Esophagus squamous epithelium (tissue), 5 donors: ENCODE measurements around the gene GPRIN2. TPM values are rescaled to one million over a fixed set of nuclear protein-coding genes. Genes with fewer than 3 reads are reported as not detected.
"Not testable (repeated sequence)": the region's sequence is repeated elsewhere in the genome, so short reads cannot be mapped to it uniquely, and the experiment has no call there.

Source experiments
- DNase-seq: peaks from one replicate; lab custom pipeline; 2025; lab: John Stamatoyannopoulos, UW
- H3K27ac ChIP-seq, 4 donors: fragments of 200-600 bp; sonication (generic); one replicate each; pipeline ENCODE4 v1.5.1; 2016 to 2019; ENCODE audit warnings: mild to moderate bottlenecking in 1 of 4
- H3K27me3 ChIP-seq, 4 donors: fragments of 200-600 bp; sonication (generic); 1 replicate in 3 of 4; 2 replicates in 1 of 4; pipeline versions ENCODE4 v1.5.1 to v1.6.0; 2017 to 2021; ENCODE audit warnings: antibody characterized with exemption in 1 of 4
- H3K36me3 ChIP-seq, 3 donors: fragments of 200-600 bp; sonication (generic); one replicate each; pipeline ENCODE4 v1.5.1; 2016 to 2019
- H3K4me1 ChIP-seq, 3 donors: fragments of 200-600 bp; sonication (generic); one replicate each; pipeline ENCODE4 v1.5.1; 2017 to 2019
- H3K4me3 ChIP-seq, 4 donors: fragments of 200-600 bp; sonication (generic); 1 replicate in 3 of 4; 2 replicates in 1 of 4; pipeline ENCODE4 v1.5.1; 2016 to 2019; ENCODE audit warnings: mild to moderate bottlenecking in 2 of 4, moderate library complexity in 1 of 4
- H3K9me3 ChIP-seq, 3 donors: fragments of 200-600 bp; sonication (generic); one replicate each; pipeline ENCODE4 v1.5.1; 2016 to 2019
- POLR2A ChIP-seq, 4 donors: fragments of 450-650 bp; IDR thresholded peaks; one replicate each; pipeline ENCODE4 v1.6.1; 2017; ENCODE audit warnings: antibody characterized with exemption in 4 of 4, mild to moderate bottlenecking in 4 of 4, moderate library complexity in 3 of 4
- WGBS, 2 donors: methylation state at CpG; one replicate each; pipeline ENCODE4 v1.1.5; 2018; 5-methylcytosine and 5-hydroxymethylcytosine counted together
- intact Hi-C: fragments of 100-400 bp; cut with DNase I; formaldehyde crosslinking; loops from one replicate; pipeline ENCODE4 v1.15.0; 2022
- total RNA-seq, 4 donors: library from RNA; depleted of rRNA; stranded (reverse); fragments of >200 nt; gene quantifications; one replicate each; pipeline ENCODE4 v1.1.0, GENCODE V29; 2016
- TF ChIP-seq, protein P1 (sequence below), 6 experiments: fragments of 450-650 bp in 4 of 6; fragments of 200-600 bp in 2 of 6; sonication (generic) in 2 of 6; IDR thresholded peaks; one replicate each; pipeline ENCODE4 v1.5.1; 2016 to 2019; ENCODE audit warnings: antibody characterized with exemption in 6 of 6, mild to moderate bottlenecking in 4 of 6, moderate library complexity in 4 of 6
- donor health status: DM: yes; HTN: yes; CAD: no.

The GPRIN2 gene
- total RNA-seq, 4 donors from 2014 or later: 7.6 to 8.3 (median 8.1) TPM

DNA sequence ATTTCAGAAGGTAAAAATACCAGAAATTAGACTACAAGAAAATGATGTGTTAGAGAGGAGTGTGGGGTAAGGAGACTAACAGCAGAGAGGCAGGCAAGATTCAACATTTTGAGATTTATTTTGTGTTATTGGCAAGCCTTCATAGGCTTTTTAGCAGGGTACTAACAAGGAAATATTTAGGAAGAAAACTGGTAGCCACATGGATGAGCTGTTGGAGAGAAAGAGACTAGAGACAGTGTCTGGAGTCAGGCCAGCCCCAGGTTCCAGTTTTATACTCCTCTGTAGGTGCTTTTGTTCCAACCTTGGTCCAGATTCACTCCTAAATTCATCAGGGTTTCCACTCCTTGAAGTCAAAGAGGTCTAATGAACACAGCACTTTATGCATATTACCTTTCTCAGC lies 41.1 kb downstream of the GPRIN2 start:
- no peak for DNase-seq
- TF ChIP-seq, protein P1, sequence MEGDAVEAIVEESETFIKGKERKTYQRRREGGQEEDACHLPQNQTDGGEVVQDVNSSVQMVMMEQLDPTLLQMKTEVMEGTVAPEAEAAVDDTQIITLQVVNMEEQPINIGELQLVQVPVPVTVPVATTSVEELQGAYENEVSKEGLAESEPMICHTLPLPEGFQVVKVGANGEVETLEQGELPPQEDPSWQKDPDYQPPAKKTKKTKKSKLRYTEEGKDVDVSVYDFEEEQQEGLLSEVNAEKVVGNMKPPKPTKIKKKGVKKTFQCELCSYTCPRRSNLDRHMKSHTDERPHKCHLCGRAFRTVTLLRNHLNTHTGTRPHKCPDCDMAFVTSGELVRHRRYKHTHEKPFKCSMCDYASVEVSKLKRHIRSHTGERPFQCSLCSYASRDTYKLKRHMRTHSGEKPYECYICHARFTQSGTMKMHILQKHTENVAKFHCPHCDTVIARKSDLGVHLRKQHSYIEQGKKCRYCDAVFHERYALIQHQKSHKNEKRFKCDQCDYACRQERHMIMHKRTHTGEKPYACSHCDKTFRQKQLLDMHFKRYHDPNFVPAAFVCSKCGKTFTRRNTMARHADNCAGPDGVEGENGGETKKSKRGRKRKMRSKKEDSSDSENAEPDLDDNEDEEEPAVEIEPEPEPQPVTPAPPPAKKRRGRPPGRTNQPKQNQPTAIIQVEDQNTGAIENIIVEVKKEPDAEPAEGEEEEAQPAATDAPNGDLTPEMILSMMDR (IDR thresholded peaks at IDR 0.05): no peak
- no peak for TF ChIP-seq POLR2A (IDR thresholded peaks at IDR 0.05)
- intact Hi-C loops: no loop called here
- no peak overlapping the region for H3K4me3 ChIP-seq
- no peaks in the 10 kb centered on the region for H3K4me1 ChIP-seq
- peaks cover 0 to 6% (median 0%) of the 10 kb centered on the region in 4 donors for H3K27me3 ChIP-seq
- H3K9me3 ChIP-seq: no peaks in the 10 kb centered on the region
- no peaks in the 10 kb centered on the region for H3K36me3 ChIP-seq
- no peak overlapping the region for H3K27ac ChIP-seq

DNA sequence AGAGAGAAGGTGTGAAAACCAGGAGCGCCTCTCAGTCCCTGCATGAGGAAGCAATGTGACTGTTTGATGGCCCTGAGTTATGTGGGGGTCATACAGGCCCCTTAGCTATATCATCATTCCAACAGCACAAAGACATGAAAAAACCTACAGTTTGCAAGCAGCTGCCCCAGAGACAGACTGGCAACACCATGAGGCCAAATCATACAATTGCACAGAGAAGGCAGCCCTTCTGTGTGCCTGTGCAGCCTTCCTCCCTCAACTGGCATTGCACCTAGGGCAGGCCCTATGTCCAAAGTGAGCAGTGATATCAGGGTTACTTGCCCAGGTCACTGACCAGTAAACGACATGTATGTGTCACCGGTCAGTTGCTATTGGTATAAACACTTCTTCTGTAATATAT lies 41.6 kb downstream of the GPRIN2 start:
- Histone ChIP-seq H3K4me3 (no peak overlapping the region), H3K4me1 (no peaks in the 10 kb centered on the region), H3K27me3 (peaks cover 0 to 6% (median 0%) of the 10 kb centered on the region in 4 donors), H3K9me3 (no peaks in the 10 kb centered on the region), H3K27ac (no peak overlapping the region), H3K36me3 (no peaks in the 10 kb centered on the region)
- DNase-seq: no peak
- 75 to 76% methylated on average over 3 of the region's 3 CpGs for WGBS, 2 donors
- intact Hi-C loops: no loop called here
- no peak for TF ChIP-seq POLR2A (IDR thresholded peaks at IDR 0.05)
- TF ChIP-seq, protein P1 (IDR thresholded peaks at IDR 0.05): no peak

DNA sequence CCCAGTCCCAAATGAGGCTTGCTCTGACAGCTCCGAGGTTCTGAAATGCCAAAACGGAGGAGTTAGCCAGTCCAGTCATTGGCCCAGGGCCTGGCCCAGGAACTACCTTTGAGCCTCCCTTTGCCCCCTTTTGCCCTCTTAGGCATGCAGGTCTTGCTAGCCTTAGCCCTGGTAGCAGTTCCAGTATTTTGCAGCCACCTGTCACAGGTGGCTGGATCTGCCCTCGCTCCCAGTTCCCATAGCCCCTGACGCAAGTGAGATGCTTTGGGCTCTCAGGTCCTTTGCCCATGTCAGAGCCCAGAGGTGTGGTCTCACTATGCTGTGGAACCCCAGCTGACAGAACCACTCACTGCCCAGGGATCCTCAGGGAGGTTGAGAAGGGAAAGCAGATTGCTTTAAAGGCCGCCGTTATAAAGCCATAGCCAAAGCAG lies 42.0 kb downstream of the GPRIN2 start:
- peaks cover 0 to 6% (median 0%) of the 10 kb centered on the region in 4 donors for H3K27me3 ChIP-seq
- H3K4me3 ChIP-seq: no peak overlapping the region
- H3K9me3 ChIP-seq: no peaks in the 10 kb centered on the region
- DNase-seq: no peak
- no peak for TF ChIP-seq POLR2A (IDR thresholded peaks at IDR 0.05)
- TF ChIP-seq, protein P1 (IDR thresholded peaks at IDR 0.05): no peak
- WGBS, 2 donors: 72 to 76% methylated on average over 6 of the region's 6 CpGs
- intact Hi-C loops: no loop called here
- no peak overlapping the region for H3K27ac ChIP-seq
- no peaks in the 10 kb centered on the region for H3K36me3 ChIP-seq
- no peaks in the 10 kb centered on the region for H3K4me1 ChIP-seq

DNA sequence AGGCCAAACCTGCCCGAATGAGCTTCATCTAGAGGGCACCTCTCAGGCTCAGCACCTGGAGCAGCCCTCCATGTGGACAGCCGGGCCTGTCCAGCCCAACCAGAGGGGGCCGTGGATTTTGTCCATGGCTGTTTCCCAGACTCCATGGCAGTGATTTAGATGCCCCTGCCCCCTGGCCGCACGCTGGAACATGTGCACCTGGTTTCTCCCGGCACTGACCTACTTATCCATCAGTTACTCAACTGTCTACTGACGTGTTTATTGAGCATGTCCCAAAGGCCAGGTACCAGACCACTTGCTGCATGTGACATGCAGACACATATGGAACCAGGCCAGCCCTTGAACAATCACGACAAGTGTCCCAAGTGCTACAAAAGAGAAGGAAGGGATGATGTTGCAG lies 43.1 kb downstream of the GPRIN2 start:
- DNase-seq, H3K9me3 ChIP-seq, H3K36me3 ChIP-seq, H3K27me3 ChIP-seq, H3K4me1 ChIP-seq, H3K4me3 ChIP-seq, intact Hi-C loops, H3K27ac ChIP-seq: not testable (repeated sequence)
- no CpG with 5 or more reads among the region's 8 CpGs for WGBS, 2 donors

DNA sequence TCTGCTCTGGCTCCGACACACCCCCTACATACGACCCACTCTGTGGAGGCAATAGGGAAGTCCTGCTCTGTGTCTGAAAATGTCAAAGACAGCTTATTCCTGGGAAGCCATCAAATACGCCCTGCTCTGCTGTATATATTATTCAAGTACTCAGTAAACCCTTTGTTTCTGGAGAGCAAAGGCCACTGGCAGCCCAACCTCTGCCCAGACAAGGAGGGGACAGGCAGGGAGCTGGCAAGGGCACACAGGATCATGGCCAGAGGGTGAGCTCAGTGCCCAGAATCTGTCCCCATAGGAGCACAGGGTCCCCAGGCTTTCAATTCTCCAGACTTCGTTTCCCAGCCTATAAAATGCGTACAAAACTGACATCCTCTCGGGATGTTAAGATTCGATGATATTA lies 43.7 kb downstream of the GPRIN2 start:
- H3K27ac ChIP-seq, H3K27me3 ChIP-seq, H3K4me1 ChIP-seq, H3K4me3 ChIP-seq, DNase-seq, H3K36me3 ChIP-seq, intact Hi-C loops, H3K9me3 ChIP-seq: not testable (repeated sequence)
- WGBS, 2 donors: no CpG with 5 or more reads among the region's 7 CpGs

DNA sequence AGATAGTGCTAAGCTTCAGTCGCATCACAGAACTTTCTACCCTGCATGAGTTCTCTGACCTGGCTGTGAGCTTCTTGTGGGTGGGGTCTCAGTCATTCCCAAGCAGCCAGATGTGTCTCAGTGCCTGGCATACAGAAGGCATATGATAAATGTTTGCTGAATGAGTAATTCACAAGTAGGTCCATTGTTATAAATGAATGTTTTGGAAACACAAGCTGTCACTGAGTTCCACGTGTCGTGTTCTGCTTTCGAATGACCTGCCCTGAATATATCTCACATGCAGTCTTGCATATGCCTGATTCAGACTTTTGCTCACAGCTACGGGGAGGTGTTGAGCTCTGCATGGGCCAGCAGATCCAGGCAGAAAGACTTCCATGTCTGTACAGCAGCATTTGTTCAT lies 44.5 kb downstream of the GPRIN2 start:
- H3K9me3 ChIP-seq, DNase-seq, H3K27me3 ChIP-seq, H3K27ac ChIP-seq, H3K36me3 ChIP-seq, H3K4me1 ChIP-seq, intact Hi-C loops, H3K4me3 ChIP-seq: not testable (repeated sequence)
- no CpG with 5 or more reads among the region's 5 CpGs for WGBS, 2 donors

Other genes with a start within 250 kb of the GPRIN2 start
- gene ANXA8L1, start 180.9 kb downstream of the GPRIN2 start, total RNA-seq: 100 to 1,000 TPM; 247 to 351 (median 300) TPM
- gene NPY4R, start 90.7 kb downstream of the GPRIN2 start, total RNA-seq: not detected
- 1 to 10 TPM in 2 of 4 donors, under 1 TPM in 2; 0.31 to 2.7 (median 1.0) TPM for gene SYT15, start 22.5 kb upstream of the GPRIN2 start, total RNA-seq